NCI-H1694 (cell line): Measurements from ENCODE around the gene MS4A6A.

Source experiments
- DNase-seq: peaks from one replicate; lab custom pipeline; 2025; lab: John Stamatoyannopoulos, UW

Gene MS4A6A

GRCh38 chr11:60128376-60128775 lies 54.5 kb downstream of the MS4A6A start:
- no peak for DNase-seq

- DNase-seq: no peak
Measured at GRCh38 chr11:60127311-60127811, 55.5 kb downstream of the MS4A6A start.

GRCh38 chr11:60125956-60126585 lies 56.8 kb downstream of the MS4A6A start:
- DNase-seq: no peak

- no peak for DNase-seq
Measured at GRCh38 chr11:60124802-60125432, 58.0 kb downstream of the MS4A6A start.
